ENCODE data around the gene PRKCQ.

DNA sequence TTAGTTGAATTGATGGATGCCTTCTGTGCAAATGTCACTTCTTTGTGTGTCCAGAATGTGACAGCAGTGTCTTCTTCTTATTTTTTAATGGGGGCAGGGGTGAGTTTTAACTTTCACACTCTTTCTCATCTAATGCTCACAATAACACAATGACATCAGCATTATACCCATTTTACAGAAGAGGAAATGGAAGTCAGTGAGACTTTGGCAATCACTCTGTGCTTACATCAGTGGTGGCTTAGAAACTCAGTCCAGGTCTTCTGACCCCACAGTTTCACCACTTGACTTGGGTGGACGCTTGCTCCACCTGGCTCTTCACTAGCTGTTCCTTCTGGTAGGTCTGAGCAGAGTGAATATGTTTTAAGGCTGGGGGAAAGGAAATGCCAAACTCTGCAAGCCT is 124.0 kb downstream of the PRKCQ start:
- TF ChIP-seq, protein P1, sequence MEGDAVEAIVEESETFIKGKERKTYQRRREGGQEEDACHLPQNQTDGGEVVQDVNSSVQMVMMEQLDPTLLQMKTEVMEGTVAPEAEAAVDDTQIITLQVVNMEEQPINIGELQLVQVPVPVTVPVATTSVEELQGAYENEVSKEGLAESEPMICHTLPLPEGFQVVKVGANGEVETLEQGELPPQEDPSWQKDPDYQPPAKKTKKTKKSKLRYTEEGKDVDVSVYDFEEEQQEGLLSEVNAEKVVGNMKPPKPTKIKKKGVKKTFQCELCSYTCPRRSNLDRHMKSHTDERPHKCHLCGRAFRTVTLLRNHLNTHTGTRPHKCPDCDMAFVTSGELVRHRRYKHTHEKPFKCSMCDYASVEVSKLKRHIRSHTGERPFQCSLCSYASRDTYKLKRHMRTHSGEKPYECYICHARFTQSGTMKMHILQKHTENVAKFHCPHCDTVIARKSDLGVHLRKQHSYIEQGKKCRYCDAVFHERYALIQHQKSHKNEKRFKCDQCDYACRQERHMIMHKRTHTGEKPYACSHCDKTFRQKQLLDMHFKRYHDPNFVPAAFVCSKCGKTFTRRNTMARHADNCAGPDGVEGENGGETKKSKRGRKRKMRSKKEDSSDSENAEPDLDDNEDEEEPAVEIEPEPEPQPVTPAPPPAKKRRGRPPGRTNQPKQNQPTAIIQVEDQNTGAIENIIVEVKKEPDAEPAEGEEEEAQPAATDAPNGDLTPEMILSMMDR (IDR thresholded peaks at IDR 0.05; ENCODE audit: poor library complexity), result no peak
- TF ChIP-seq EZH2phosphoT487 (IDR thresholded peaks at IDR 0.05; ENCODE audit: low read depth, severe bottlenecking, unreplicated experiment), result no peak

Data from hepatocyte (in vitro differentiated cells).